OCI-LY1 (cell line): Measurements from ENCODE around the gene TEAD3.

Experiments used
- EZH2 ChIP-seq: fragments of 200-600 bp; sonication (generic), shearing (Covaris generic); IDR thresholded peaks from 2 replicates; pipeline ENCODE4 v1.8.0; 2017; ENCODE audit warnings: borderline replicate concordance, mixed run types, mild to moderate bottlenecking, antibody characterized with exemption, low read length, moderate library complexity, mixed read lengths
- TF ChIP-seq, protein P1 (sequence below): fragments of 200-600 bp; sonication (generic), shearing (Covaris generic); IDR thresholded peaks from 2 replicates; pipeline ENCODE4 v1.5.1; 2017; ENCODE audit warnings: mild to moderate bottlenecking, antibody characterized with exemption, low read length, moderate library complexity, mixed read lengths

DNA sequence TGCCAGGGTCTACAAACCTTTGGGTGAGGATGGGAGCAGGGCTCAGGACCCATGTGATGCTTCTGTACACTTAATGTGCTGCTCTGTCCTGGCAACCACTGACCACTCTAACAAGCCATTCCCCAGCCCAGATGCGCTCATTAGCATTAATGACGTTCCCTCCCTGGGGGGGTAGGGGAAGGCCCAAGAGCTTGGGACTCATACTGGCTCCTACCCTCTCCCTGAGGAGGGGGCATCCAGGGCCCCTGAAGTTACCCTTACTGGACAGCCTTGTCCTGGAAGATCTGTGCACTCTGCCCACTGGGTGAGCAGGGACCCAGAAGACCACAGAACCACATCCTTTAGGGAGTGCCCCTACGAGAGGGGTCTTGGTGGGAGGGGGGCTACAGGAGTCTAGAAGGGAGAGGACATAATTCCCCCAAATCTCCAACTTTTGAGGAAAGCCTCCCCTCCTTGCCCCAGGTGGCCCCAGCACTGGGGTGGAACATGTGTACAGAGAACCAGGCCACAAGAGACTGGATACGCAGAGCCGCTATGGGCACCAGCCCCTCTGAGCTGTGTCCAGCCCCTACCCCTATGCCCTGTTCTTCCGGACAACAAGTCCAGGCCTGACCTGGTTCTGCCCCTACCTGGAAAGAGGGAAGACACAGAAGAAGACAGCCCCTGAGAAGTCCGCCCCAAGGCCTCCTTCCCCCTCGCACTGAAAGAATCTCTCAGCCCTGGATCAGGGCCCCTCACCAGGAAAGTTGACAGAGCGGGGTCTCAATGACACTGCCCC lies 1.4 kb downstream of the TEAD3 start:
- TF ChIP-seq, protein P1, sequence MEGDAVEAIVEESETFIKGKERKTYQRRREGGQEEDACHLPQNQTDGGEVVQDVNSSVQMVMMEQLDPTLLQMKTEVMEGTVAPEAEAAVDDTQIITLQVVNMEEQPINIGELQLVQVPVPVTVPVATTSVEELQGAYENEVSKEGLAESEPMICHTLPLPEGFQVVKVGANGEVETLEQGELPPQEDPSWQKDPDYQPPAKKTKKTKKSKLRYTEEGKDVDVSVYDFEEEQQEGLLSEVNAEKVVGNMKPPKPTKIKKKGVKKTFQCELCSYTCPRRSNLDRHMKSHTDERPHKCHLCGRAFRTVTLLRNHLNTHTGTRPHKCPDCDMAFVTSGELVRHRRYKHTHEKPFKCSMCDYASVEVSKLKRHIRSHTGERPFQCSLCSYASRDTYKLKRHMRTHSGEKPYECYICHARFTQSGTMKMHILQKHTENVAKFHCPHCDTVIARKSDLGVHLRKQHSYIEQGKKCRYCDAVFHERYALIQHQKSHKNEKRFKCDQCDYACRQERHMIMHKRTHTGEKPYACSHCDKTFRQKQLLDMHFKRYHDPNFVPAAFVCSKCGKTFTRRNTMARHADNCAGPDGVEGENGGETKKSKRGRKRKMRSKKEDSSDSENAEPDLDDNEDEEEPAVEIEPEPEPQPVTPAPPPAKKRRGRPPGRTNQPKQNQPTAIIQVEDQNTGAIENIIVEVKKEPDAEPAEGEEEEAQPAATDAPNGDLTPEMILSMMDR: no peak
- TF ChIP-seq EZH2: no peak
